OCI-LY7 (cell line): ENCODE data around the gene VPS13D. TPM values are rescaled to one million over a fixed set of nuclear protein-coding genes. Genes with fewer than 3 reads are reported as not detected.

Experiments used
- BruUV-seq: library from RNA; stranded (reverse); fragments of 400-500 nt; replicated peaks from 2 replicates; lab custom pipeline; 2021; lab: Mats Ljungman, UMichigan
- CTCF ChIA-PET: fragments of 300-600 bp; sonication (Branson Sonifier 250); formaldehyde crosslinking; loops from one replicate; lab custom pipeline; 2022; ENCODE audit warnings: antibody characterized with exemption; ENCODE audit not compliant: unreplicated experiment; lab: Charles Lee
- POLR2A ChIA-PET: fragments of 300-600 bp; sonication (Branson Sonifier 250); formaldehyde crosslinking; loops from one replicate; lab custom pipeline; 2022; ENCODE audit warnings: antibody characterized with exemption; lab: Charles Lee
- DNase-seq: peaks from one replicate; pipeline ENCODE4 v3.0.0-alpha.2; 2015; ENCODE audit warnings: low spot score
- H2AFZ ChIP-seq: fragments of 200-600 bp; sonication (generic), shearing (Covaris generic); 2 replicates; pipeline ENCODE4 v1.6.1; 2014; ENCODE audit warnings: mild to moderate bottlenecking, antibody characterized with exemption, low read length, moderate library complexity
- H3K27ac ChIP-seq: fragments of 200-600 bp; sonication (generic); 2 replicates; pipeline ENCODE4 v1.5.1; 2014; ENCODE audit warnings: mixed run types, low read depth, mild to moderate bottlenecking, moderate library complexity, low read length, inconsistent platforms; ENCODE audit not compliant: poor library complexity, severe bottlenecking
- H3K36me3 ChIP-seq: fragments of 200-600 bp; sonication (generic); 2 replicates; pipeline ENCODE4 v1.6.1; 2014; ENCODE audit warnings: mild to moderate bottlenecking, antibody characterized with exemption, low read length, moderate library complexity, mixed read lengths; ENCODE audit not compliant: insufficient read depth
- H3K4me1 ChIP-seq: fragments of 200-600 bp; sonication (generic); 2 replicates; pipeline ENCODE4 v1.5.1; 2014; ENCODE audit warnings: mild to moderate bottlenecking, low read length; ENCODE audit not compliant: insufficient read depth, poor library complexity, severe bottlenecking
- H3K4me2 ChIP-seq: fragments of 200-600 bp; sonication (generic); 2 replicates; pipeline ENCODE4 v1.6.1; 2014; ENCODE audit warnings: mild to moderate bottlenecking, low read length
- H3K4me3 ChIP-seq: fragments of 200-600 bp; sonication (generic); 2 replicates; pipeline ENCODE4 v1.5.1; 2014; ENCODE audit warnings: mild to moderate bottlenecking, low read depth, low read length; ENCODE audit not compliant: poor library complexity, severe bottlenecking
- H3K79me2 ChIP-seq: fragments of 200-600 bp; sonication (generic); 2 replicates; pipeline ENCODE4 v1.6.1; 2016; ENCODE audit warnings: low read depth, mild to moderate bottlenecking, low read length, moderate library complexity, mixed read lengths; ENCODE audit not compliant: insufficient read depth
- H3K9me2 ChIP-seq: fragments of 200-600 bp; sonication (generic); 2 replicates; pipeline ENCODE4 v1.6.1; 2016; ENCODE audit warnings: mild to moderate bottlenecking, low read length, mixed read lengths; ENCODE audit not compliant: insufficient read depth
- H3K9me3 ChIP-seq: fragments of 200-600 bp; sonication (generic); 2 replicates; pipeline ENCODE4 v1.6.1; 2014; ENCODE audit warnings: mild to moderate bottlenecking, mixed run types, low read length, mixed read lengths
- H4K20me1 ChIP-seq: fragments of 200-600 bp; sonication (generic); 2 replicates; pipeline ENCODE4 v1.6.1; 2014; ENCODE audit warnings: mild to moderate bottlenecking, antibody characterized with exemption, low read length, moderate library complexity, mixed read lengths; ENCODE audit not compliant: insufficient read depth
- CTCF ChIP-seq: fragments of 200-600 bp; sonication (generic); conservative IDR thresholded peaks from 2 replicates; pipeline ENCODE4 v1.5.1; 2014; ENCODE audit warnings: mild to moderate bottlenecking, antibody characterized with exemption, low read length, moderate library complexity, mixed read lengths
- EZH2phosphoT487 ChIP-seq: fragments of 200-600 bp; sonication (generic); IDR thresholded peaks from 2 replicates; pipeline ENCODE4 v1.6.1; 2018; ENCODE audit warnings: low read depth, borderline replicate concordance, mild to moderate bottlenecking, mixed run types, antibody characterized with exemption, low read length, moderate library complexity, mixed read lengths
- intact Hi-C: fragments of 100-400 bp; cut with micrococcal nuclease; formaldehyde crosslinking; loops from one replicate; pipeline ENCODE4 v1.10.0; 2022; ENCODE audit not compliant: unreplicated experiment
- total RNA-seq, 2 experiments: library from RNA; depleted of rRNA in 1 of 2; stranded (reverse); fragments of >200 nt in 1 of 2; shearing (Covaris generic) in 1 of 2; gene quantifications; 2 replicates each; pipeline ENCODE4 v1.2.3, GENCODE V29; 2014 to 2022

The VPS13D gene
- total RNA-seq, 2 experiments from 2014 or later: 23.9 to 39.2 TPM

- ChIA-PET CTCF (no interaction called here), POLR2A (interaction anchor here (0.5 kb wide), 1 partner anchor 1117 kb away, joined by 3 read pairs; no protein-coding TSS in a partner anchor)
- no peaks in the 10 kb centered on the region for H3K9me3 ChIP-seq
- H3K9me2 ChIP-seq: no peaks in the 10 kb centered on the region
- H2AFZ ChIP-seq: peak overlapping the region; percentile 65; the same call in 1 of the 2 replicates
- no peaks in the 10 kb centered on the region for H4K20me1 ChIP-seq
- DNase-seq: no peak
- H3K79me2 ChIP-seq: no peaks in the 10 kb centered on the region
- H3K4me1 ChIP-seq: peaks cover 46% of the 10 kb centered on the region
- intact Hi-C loops: no loop called here
- H3K4me3 ChIP-seq: peak overlapping the region; percentile 38
- no TSS peak for BruUV-seq
- H3K27ac ChIP-seq: peak overlapping the region; percentile 62
- TF ChIP-seq EZH2phosphoT487 (no peak), CTCF (no peak)
- H3K36me3 ChIP-seq: peaks cover 38% of the 10 kb centered on the region
- peak overlapping the region; percentile 70 for H3K4me2 ChIP-seq
Observed at GRCh38 chr1:12343823-12344487, 114.1 kb downstream of the VPS13D start.

GRCh38 chr1:12344596-12345349 is 114.9 kb downstream of the VPS13D start:
- Histone ChIP-seq H3K27ac (peak overlapping the region; percentile 62), H3K9me2 (no peaks in the 10 kb centered on the region), H3K4me2 (peak overlapping the region; percentile 70), H3K36me3 (peaks cover 46% of the 10 kb centered on the region), H3K9me3 (no peaks in the 10 kb centered on the region), H4K20me1 (no peaks in the 10 kb centered on the region), H3K4me1 (peaks cover 41% of the 10 kb centered on the region), H3K4me3 (peak overlapping the region; percentile 38), H3K79me2 (no peaks in the 10 kb centered on the region), H2AFZ (peak overlapping the region; percentile 65; the same call in 1 of the 2 replicates)
- intact Hi-C loops: no loop called here
- ChIA-PET CTCF (no interaction called here), POLR2A (no interaction called here)
- no peak for TF ChIP-seq EZH2phosphoT487
- TF ChIP-seq CTCF: no peak
- BruUV-seq: no TSS peak
- DNase-seq: peak; percentile 41
